ENCODE results near the gene MRPS11.

DNA sequence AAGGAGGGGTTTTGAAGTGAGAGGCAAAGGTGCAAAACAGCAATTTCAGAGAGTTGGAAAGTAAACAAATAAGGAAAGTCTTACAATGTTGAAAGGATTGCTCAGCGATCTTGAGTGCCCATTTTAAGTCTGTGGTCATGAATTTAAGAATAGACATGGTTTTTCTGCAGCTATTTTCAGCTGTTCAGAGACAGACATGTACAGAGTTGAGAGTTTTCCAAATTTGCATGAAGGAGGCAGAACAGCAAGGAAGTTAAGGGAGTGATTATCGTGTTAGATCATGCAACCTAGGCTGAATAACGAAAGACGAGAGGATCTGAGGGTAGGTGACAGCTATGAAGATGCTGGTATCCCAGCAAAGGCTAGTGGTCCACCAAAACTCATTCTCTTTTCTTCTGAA lies 41.8 kb downstream of the MRPS11 start:
- TF ChIP-seq NR2C1 (IDR thresholded peaks at IDR 0.05) (no peak), EP300 (IDR thresholded peaks at IDR 0.05; ENCODE audit: borderline replicate concordance in 1 of 2, control insufficient read depth in 1 of 2, low read depth in 2 of 2, low read length in 2 of 2) (no peak), NFYB (IDR thresholded peaks at IDR 0.05; ENCODE audit: insufficient read depth, low read depth, low read length) (no peak), POLR2AphosphoS5 (IDR thresholded peaks at IDR 0.05; ENCODE audit: low read length) (no peak), TBL1XR1 (IDR thresholded peaks at IDR 0.05; ENCODE audit: low read depth, low read length) (no peak), CTCF (IDR thresholded peaks at IDR 0.05 in 2 of 3, conservative IDR thresholded peaks at IDR 0.05 in 1 of 3; ENCODE audit: control insufficient read depth in 2 of 3, extremely low read depth in 1 of 3, insufficient read depth in 1 of 3, low read depth in 3 of 3, low read length in 3 of 3) (no peak), SPI1 (IDR thresholded peaks at IDR 0.05; ENCODE audit: borderline replicate concordance, insufficient read depth, low read depth, low read length) (no peak), BMI1 (IDR thresholded peaks at IDR 0.05; ENCODE audit: borderline replicate concordance) (no peak), RFX5 (IDR thresholded peaks at IDR 0.05; ENCODE audit: low read depth, low read length) (no peak), RUNX3 (IDR thresholded peaks at IDR 0.05; ENCODE audit: low read length) (peak; percentile 53)
- TF ChIP-seq, protein P1, sequence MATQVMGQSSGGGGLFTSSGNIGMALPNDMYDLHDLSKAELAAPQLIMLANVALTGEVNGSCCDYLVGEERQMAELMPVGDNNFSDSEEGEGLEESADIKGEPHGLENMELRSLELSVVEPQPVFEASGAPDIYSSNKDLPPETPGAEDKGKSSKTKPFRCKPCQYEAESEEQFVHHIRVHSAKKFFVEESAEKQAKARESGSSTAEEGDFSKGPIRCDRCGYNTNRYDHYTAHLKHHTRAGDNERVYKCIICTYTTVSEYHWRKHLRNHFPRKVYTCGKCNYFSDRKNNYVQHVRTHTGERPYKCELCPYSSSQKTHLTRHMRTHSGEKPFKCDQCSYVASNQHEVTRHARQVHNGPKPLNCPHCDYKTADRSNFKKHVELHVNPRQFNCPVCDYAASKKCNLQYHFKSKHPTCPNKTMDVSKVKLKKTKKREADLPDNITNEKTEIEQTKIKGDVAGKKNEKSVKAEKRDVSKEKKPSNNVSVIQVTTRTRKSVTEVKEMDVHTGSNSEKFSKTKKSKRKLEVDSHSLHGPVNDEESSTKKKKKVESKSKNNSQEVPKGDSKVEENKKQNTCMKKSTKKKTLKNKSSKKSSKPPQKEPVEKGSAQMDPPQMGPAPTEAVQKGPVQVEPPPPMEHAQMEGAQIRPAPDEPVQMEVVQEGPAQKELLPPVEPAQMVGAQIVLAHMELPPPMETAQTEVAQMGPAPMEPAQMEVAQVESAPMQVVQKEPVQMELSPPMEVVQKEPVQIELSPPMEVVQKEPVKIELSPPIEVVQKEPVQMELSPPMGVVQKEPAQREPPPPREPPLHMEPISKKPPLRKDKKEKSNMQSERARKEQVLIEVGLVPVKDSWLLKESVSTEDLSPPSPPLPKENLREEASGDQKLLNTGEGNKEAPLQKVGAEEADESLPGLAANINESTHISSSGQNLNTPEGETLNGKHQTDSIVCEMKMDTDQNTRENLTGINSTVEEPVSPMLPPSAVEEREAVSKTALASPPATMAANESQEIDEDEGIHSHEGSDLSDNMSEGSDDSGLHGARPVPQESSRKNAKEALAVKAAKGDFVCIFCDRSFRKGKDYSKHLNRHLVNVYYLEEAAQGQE (IDR thresholded peaks at IDR 0.05; ENCODE audit: low read depth, low read length) = no peak
- TF ChIP-seq, protein P2, sequence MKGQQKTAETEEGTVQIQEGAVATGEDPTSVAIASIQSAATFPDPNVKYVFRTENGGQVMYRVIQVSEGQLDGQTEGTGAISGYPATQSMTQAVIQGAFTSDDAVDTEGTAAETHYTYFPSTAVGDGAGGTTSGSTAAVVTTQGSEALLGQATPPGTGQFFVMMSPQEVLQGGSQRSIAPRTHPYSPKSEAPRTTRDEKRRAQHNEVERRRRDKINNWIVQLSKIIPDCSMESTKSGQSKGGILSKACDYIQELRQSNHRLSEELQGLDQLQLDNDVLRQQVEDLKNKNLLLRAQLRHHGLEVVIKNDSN (IDR thresholded peaks at IDR 0.05; ENCODE audit: borderline replicate concordance, extremely low read length, insufficient read depth, low read depth, low read length) = no peak
- TF ChIP-seq, protein P3, sequence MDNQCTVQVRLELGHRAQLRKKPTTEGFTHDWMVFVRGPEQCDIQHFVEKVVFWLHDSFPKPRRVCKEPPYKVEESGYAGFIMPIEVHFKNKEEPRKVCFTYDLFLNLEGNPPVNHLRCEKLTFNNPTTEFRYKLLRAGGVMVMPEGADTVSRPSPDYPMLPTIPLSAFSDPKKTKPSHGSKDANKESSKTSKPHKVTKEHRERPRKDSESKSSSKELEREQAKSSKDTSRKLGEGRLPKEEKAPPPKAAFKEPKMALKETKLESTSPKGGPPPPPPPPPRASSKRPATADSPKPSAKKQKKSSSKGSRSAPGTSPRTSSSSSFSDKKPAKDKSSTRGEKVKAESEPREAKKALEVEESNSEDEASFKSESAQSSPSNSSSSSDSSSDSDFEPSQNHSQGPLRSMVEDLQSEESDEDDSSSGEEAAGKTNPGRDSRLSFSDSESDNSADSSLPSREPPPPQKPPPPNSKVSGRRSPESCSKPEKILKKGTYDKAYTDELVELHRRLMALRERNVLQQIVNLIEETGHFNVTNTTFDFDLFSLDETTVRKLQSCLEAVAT (IDR thresholded peaks at IDR 0.05) = no peak
